K562 (cell line): ENCODE results near the gene FOXA3. TPM values are rescaled to one million over a fixed set of nuclear protein-coding genes. Genes with fewer than 3 reads are reported as not detected.

Experiments used
- ATAC-seq: fragments of 200-7000 bp; cut with Tn5 transposase; 3 replicates; pipeline ENCODE4 v1.9.1; 2020; ENCODE audit warnings: moderate library complexity
- BruUV-seq: library from RNA; stranded (reverse); fragments of 400-500 nt; replicated peaks from 2 replicates; lab custom pipeline; 2021; lab: Mats Ljungman, UMichigan
- CTCF ChIA-PET: fragments of 300-600 bp; formaldehyde crosslinking; extraction: SDS; loops from one replicate; lab custom pipeline; 2021; ENCODE audit warnings: low intra/inter-chr PET ratio; lab: Yijun Ruan, JAX
- POLR2A ChIA-PET: fragments of 300-600, 350-650 bp; sonication (Branson Sonifier 250); formaldehyde crosslinking; extraction: SDS; loops from one replicate; lab custom pipeline; 2021; ENCODE audit warnings: antibody characterized with exemption, inconsistent platforms; lab: Yijun Ruan, JAX
- DNase-seq, 4 experiments: peaks; one replicate each; pipeline versions ENCODE4 v3.0.0 to v3.0.0-alpha.2; 2011 to 2018; ENCODE audit warnings: low spot score in 3 of 4, mixed read lengths in 3 of 4; ENCODE audit errors: extremely low read depth in 1 of 4
- FAIRE-seq: peaks from 2 replicates; lab custom pipeline; 2011; peaks lifted over from hg19 to GRCh38; lab: Jason Lieb, UNC
- H2AFZ ChIP-seq: 2 replicates; pipeline ENCODE4 v1.6.0; 2011; ENCODE audit warnings: low read depth, low read length, control low read depth, inconsistent platforms
- H3K27ac ChIP-seq: fragments of 200-600 bp; 3 replicates; pipeline ENCODE4 v1.8.0; 2011; ENCODE audit warnings: low read depth, mild to moderate bottlenecking, control low read depth, inconsistent platforms, low read length, moderate library complexity, mixed read lengths; ENCODE audit errors: extremely low read depth
- H3K27me3 ChIP-seq, 2 experiments: fragments of 300-600 bp in 1 of 2; 2 replicates in 1 of 2; 3 replicates in 1 of 2; pipeline versions ENCODE4 v1.6.0 to v1.8.0; 2011; ENCODE audit warnings: inconsistent platforms in 2 of 2, low read length in 2 of 2, mild to moderate bottlenecking in 1 of 2, mixed read lengths in 1 of 2, moderate library complexity in 1 of 2; ENCODE audit not compliant: control insufficient read depth in 2 of 2, insufficient read depth in 2 of 2
- H3K36me3 ChIP-seq: fragments of 300-600 bp; 3 replicates; pipeline ENCODE4 v1.8.0; 2011; ENCODE audit warnings: mild to moderate bottlenecking, low read length, inconsistent platforms; ENCODE audit not compliant: control insufficient read depth, insufficient read depth
- H3K4me1 ChIP-seq, 2 experiments: fragments of 200-600 bp in 1 of 2; replicated peaks in 1 of 2; 2 replicates in 1 of 2; 3 replicates in 1 of 2; pipeline versions ENCODE4 v1.5.1 to v1.8.0; 2011; ENCODE audit warnings: inconsistent platforms in 2 of 2, low read length in 2 of 2, mild to moderate bottlenecking in 1 of 2, mixed read lengths in 1 of 2, moderate library complexity in 1 of 2; ENCODE audit not compliant: control insufficient read depth in 2 of 2, insufficient read depth in 2 of 2
- H3K4me2 ChIP-seq: 2 replicates; pipeline ENCODE4 v1.6.1; 2011; ENCODE audit warnings: low read length, control low read depth, inconsistent platforms, mixed read lengths; ENCODE audit not compliant: insufficient read depth
- H3K4me3 ChIP-seq: fragments of 200-600 bp; sonication (generic), shearing (Covaris generic); 2 replicates; pipeline ENCODE4 v1.5.1; 2016; ENCODE audit warnings: control low read depth, inconsistent platforms
- H3K79me2 ChIP-seq: fragments of 200-600 bp; 3 replicates; pipeline ENCODE4 v1.8.0; 2011; ENCODE audit warnings: low read length, inconsistent platforms; ENCODE audit not compliant: control insufficient read depth, insufficient read depth
- H3K9ac ChIP-seq, 2 experiments: 2 replicates each; pipeline versions ENCODE4 v1.6.0 to v1.6.1; 2011; ENCODE audit warnings: low read depth in 2 of 2, low read length in 2 of 2, control low read depth in 1 of 2, inconsistent platforms in 1 of 2, mild to moderate bottlenecking in 1 of 2, mixed read lengths in 1 of 2; ENCODE audit not compliant: insufficient read depth in 1 of 2
- H3K9me1 ChIP-seq: one replicate; pipeline ENCODE4 v1.6.0; 2011; ENCODE audit warnings: inconsistent platforms, mild to moderate bottlenecking, low read length, moderate library complexity; ENCODE audit not compliant: control insufficient read depth, insufficient read depth
- H3K9me3 ChIP-seq: replicated peaks from 2 replicates; pipeline ENCODE4 v1.5.1; 2011; ENCODE audit warnings: low read depth, low read length, inconsistent platforms; ENCODE audit not compliant: control insufficient read depth, insufficient read depth
- H4K20me1 ChIP-seq: replicated peaks from 2 replicates; pipeline ENCODE4 v1.6.1; 2011; ENCODE audit warnings: low read length, inconsistent platforms, mixed read lengths; ENCODE audit not compliant: control insufficient read depth, insufficient read depth
- CCNT2 ChIP-seq: IDR thresholded peaks from 2 replicates; pipeline ENCODE4 v1.6.1; 2011; ENCODE audit warnings: borderline replicate concordance, low read depth, mild to moderate bottlenecking, moderate library complexity, mixed read lengths, low read length; ENCODE audit not compliant: insufficient read length; ENCODE audit errors: extremely low read depth
- POLR2G ChIP-seq: fragments of 200-400 bp; formaldehyde crosslinking; IDR thresholded peaks from 2 replicates; pipeline ENCODE4 v1.6.1; 2017; ENCODE audit warnings: low read depth, mild to moderate bottlenecking, antibody characterized with exemption, low read length, moderate library complexity
- ZBTB33 ChIP-seq: sonication (generic); formaldehyde crosslinking; IDR thresholded peaks from 2 replicates; pipeline ENCODE4 v1.8.1; 2023; ENCODE audit warnings: mild to moderate bottlenecking, missing genetic modification reagents
- WGBS: fragments of 100-300 bp; shearing (Covaris generic); methylation state at CpG from one replicate; pipeline ENCODE4 v1.1.6; 2016; ENCODE audit warnings: low coverage, mixed read lengths; ENCODE audit not compliant: insufficient coverage; ENCODE audit errors: missing lambda C conversion rate; 5-methylcytosine and 5-hydroxymethylcytosine counted together
- in situ Hi-C: fragments of 300-500 bp; cut with MboI; formaldehyde crosslinking; loops from 4 replicates; pipeline ENCODE4 v1.15.0; 2018; ENCODE audit warnings: inconsistent platforms, mixed read lengths
- intact Hi-C: fragments of 100-400 bp; cut with micrococcal nuclease; formaldehyde crosslinking; loops from 2 replicates; pipeline ENCODE4 v1.14.2; 2022
- polyA plus RNA-seq, 8 experiments: library from polyadenylated mRNA; depleted of rRNA in 4 of 8; stranded (reverse) in 5 of 8; unstranded in 3 of 8; fragments of >200 nt; fragmentation: Nextera tagmentation in 2 of 8; fragmentation: Illumina TruSeq in 1 of 8; extraction: Ambion mirVana in 2 of 8; extraction: Trizol in 1 of 8; gene quantifications; 2 replicates each; pipeline versions ENCODE4 v1.2.1 to v1.2.3, GENCODE V29; 2011 to 2014; ENCODE audit warnings: inconsistent platforms in 1 of 8, missing spikeins in 1 of 8
- total RNA-seq, 7 experiments: library from RNA; depleted of rRNA in 6 of 7; stranded (reverse); fragments of >200 nt in 6 of 7; fragmentation: Illumina TruSeq in 2 of 7; extraction: Trizol in 2 of 7; gene quantifications; 2 replicates each; pipeline versions ENCODE4 v1.2.1 to v1.2.3, GENCODE V29; 2011 to 2021; ENCODE audit warnings: low replicate concordance in 1 of 7

The FOXA3 gene
- total and polyA plus RNA-seq, 9 of the 15 experiments (the other 6 are each of a cell fraction or from before 2014, with no cell fraction given), result 1.3 to 15.5 (median 4.7) TPM

- H3K27ac ChIP-seq, result no peak within 1 kb of the TSS
- H3K27me3 ChIP-seq, result no peaks in the 10 kb centered on the region
- peak; percentile 37; the same call in 1 of the 2 replicates for TF ChIP-seq ZBTB33 (CRISPR knock-in tag)
- TF ChIP-seq CCNT2, result no peak
- peak; percentile 63 for TF ChIP-seq POLR2G
- H3K9me1 ChIP-seq, result peaks cover 2% of the 10 kb centered on the region
- DNase-seq (no peak), ATAC-seq (no peak), FAIRE-seq (no peak)
- no TSS peak for BruUV-seq
- in situ Hi-C loops, result no loop called here
- H3K9me3 ChIP-seq, result no peaks in the 10 kb centered on the region
- H3K36me3 ChIP-seq, result peaks cover 27% of the 10 kb centered on the region; the same call in 2 of the 3 replicates
- H2AFZ ChIP-seq, result no peak within 1 kb of the TSS
- 95% methylated on average over 21 of the region's 40 CpGs for WGBS
- no peaks in the 10 kb centered on the region for H3K79me2 ChIP-seq
- intact Hi-C loops, result loop anchor here (5.0 to 10.0 kb wide), 2 partner anchors 197 to 260 kb away; no protein-coding TSS in a partner anchor
- no peak within 1 kb of the TSS for H3K4me3 ChIP-seq
- H3K9ac ChIP-seq, result no peak within 1 kb of the TSS
- no peak within 1 kb of the TSS for H3K4me2 ChIP-seq
- H4K20me1 ChIP-seq, result peaks cover 7% of the 10 kb centered on the region; the same call in 1 of the 2 replicates
- ChIA-PET CTCF (no interaction called here), POLR2A (interaction anchor here (0.6 to 1.5 kb wide), 2 partner anchors 11 to 117 kb away, joined by 4 to 5 read pairs; no protein-coding TSS in a partner anchor)
- peaks cover 6 to 42% of the 10 kb centered on the region in 2 experiments; a peak in 4 of 5 replicates for H3K4me1 ChIP-seq
These were observed 49.2 kb upstream of the FOXA3 start, which contains the start of gene RSPH6A for GRCh38 chr19:45814851-45815480. RSPH6A (minus strand) TSS chr19:45815308; CDS start chr19:45815176, 132 bp downstream.
